CD14-positive monocyte (primary cell): ENCODE data around the gene PLEKHA7. TPM values are rescaled to one million over a fixed set of nuclear protein-coding genes. Genes with fewer than 3 reads are reported as not detected.

Experiments used
- DNase-seq, 3 donors: peaks; one replicate each; pipeline ENCODE4 v3.0.0-alpha.2; 2011 to 2022
- H2AFZ ChIP-seq: 2 replicates; pipeline ENCODE4 v1.6.0; 2012; ENCODE audit warnings: mild to moderate bottlenecking, low read depth, low read length, inconsistent platforms; ENCODE audit not compliant: insufficient read depth, poor library complexity, severe bottlenecking
- H3K27ac ChIP-seq, 2 donors: 1 replicate in 1 of 2; 2 replicates in 1 of 2; pipeline ENCODE4 v1.5.1; 2012 to 2013; ENCODE audit warnings: low read length in 2 of 2, control low read depth in 1 of 2, inconsistent platforms in 1 of 2, low read depth in 1 of 2, mild to moderate bottlenecking in 1 of 2
- H3K27me3 ChIP-seq, 2 donors: one replicate each; pipeline versions ENCODE4 v1.6.0 to v1.6.1; 2011 to 2013; ENCODE audit warnings: low read length in 2 of 2; ENCODE audit not compliant: control insufficient read depth in 2 of 2, insufficient read depth in 2 of 2
- H3K36me3 ChIP-seq, 2 donors: replicated peaks in 1 of 2; 1 replicate in 1 of 2; 2 replicates in 1 of 2; pipeline versions ENCODE4 v1.5.1 to v1.6.1; 2012 to 2013; ENCODE audit warnings: low read length in 2 of 2, control low read depth in 1 of 2, inconsistent platforms in 1 of 2, mild to moderate bottlenecking in 1 of 2; ENCODE audit not compliant: insufficient read depth in 2 of 2, control insufficient read depth in 1 of 2
- H3K4me1 ChIP-seq, 2 donors: 1 replicate in 1 of 2; 2 replicates in 1 of 2; pipeline versions ENCODE4 v1.5.1 to v1.6.1; 2012 to 2013; ENCODE audit warnings: low read length in 2 of 2, control low read depth in 1 of 2, inconsistent platforms in 1 of 2, mild to moderate bottlenecking in 1 of 2, moderate library complexity in 1 of 2; ENCODE audit not compliant: insufficient read depth in 2 of 2, control insufficient read depth in 1 of 2
- H3K4me2 ChIP-seq: replicated peaks from 2 replicates; pipeline ENCODE3; 2012; ENCODE audit warnings: low read length, moderate library complexity, mild to moderate bottlenecking; ENCODE audit not compliant: poor library complexity, severe bottlenecking; ENCODE audit errors: extremely low read depth
- H3K4me3 ChIP-seq, 3 experiments: fragments of 200-600 bp in 1 of 3; sonication (generic) in 1 of 3; replicated peaks in 1 of 3; 1 replicate in 2 of 3; 2 replicates in 1 of 3; pipeline ENCODE4 v1.5.1; 2011 to 2013; ENCODE audit warnings: low read length in 3 of 3, mild to moderate bottlenecking in 3 of 3, control low read depth in 2 of 3, low read depth in 2 of 3, inconsistent platforms in 1 of 3, moderate library complexity in 1 of 3
- H3K79me2 ChIP-seq: 2 replicates; pipeline ENCODE4 v1.6.0; 2012; ENCODE audit warnings: mild to moderate bottlenecking, control low read depth, inconsistent platforms, low read length, moderate library complexity; ENCODE audit not compliant: insufficient read depth
- H3K9ac ChIP-seq: 2 replicates; pipeline ENCODE4 v1.6.0; 2017; ENCODE audit warnings: low read length, mild to moderate bottlenecking; ENCODE audit not compliant: insufficient read depth, poor library complexity, severe bottlenecking
- H3K9me3 ChIP-seq, 2 donors: replicated peaks in 1 of 2; 1 replicate in 1 of 2; 2 replicates in 1 of 2; pipeline versions ENCODE4 v1.5.1 to v1.6.1; 2012 to 2013; ENCODE audit warnings: low read length in 2 of 2, control low read depth in 1 of 2; ENCODE audit not compliant: control insufficient read depth in 1 of 2, insufficient read depth in 1 of 2
- H4K20me1 ChIP-seq: 2 replicates; pipeline ENCODE4 v1.6.0; 2012; ENCODE audit warnings: mild to moderate bottlenecking, low read length, control low read depth, moderate library complexity; ENCODE audit not compliant: insufficient read depth
- H3K27ac Mint-ChIP-seq, 7 donors: one replicate each; pipeline ENCODE4 v1.8.0; 2020; ENCODE audit warnings: mild to moderate bottlenecking in 7 of 7, mixed read lengths in 7 of 7, moderate library complexity in 6 of 7, inconsistent platforms in 2 of 7
- H3K27me3 Mint-ChIP-seq, 3 donors: one replicate each; pipeline ENCODE4 v1.8.0; 2021 to 2022; ENCODE audit warnings: low read depth in 3 of 3, mild to moderate bottlenecking in 3 of 3, mixed read lengths in 3 of 3, moderate library complexity in 3 of 3, inconsistent platforms in 1 of 3
- H3K36me3 Mint-ChIP-seq, 2 donors: one replicate each; pipeline ENCODE4 v1.8.0; 2020; ENCODE audit warnings: mixed read lengths in 2 of 2, inconsistent platforms in 1 of 2, mild to moderate bottlenecking in 1 of 2
- H3K4me1 Mint-ChIP-seq: one replicate; pipeline ENCODE4 v1.8.0; 2020; ENCODE audit warnings: mild to moderate bottlenecking, mixed read lengths
- H3K4me3 Mint-ChIP-seq, 2 donors: one replicate each; pipeline ENCODE4 v1.8.0; 2020; ENCODE audit warnings: mild to moderate bottlenecking in 2 of 2, mixed read lengths in 2 of 2, moderate library complexity in 1 of 2
- H3K9me3 Mint-ChIP-seq, 7 donors: one replicate each; pipeline ENCODE4 v1.8.0; 2020 to 2022; ENCODE audit warnings: mixed read lengths in 7 of 7, mild to moderate bottlenecking in 6 of 7, moderate library complexity in 6 of 7, inconsistent platforms in 2 of 7
- WGBS: methylation state at CpG from one replicate; pipeline ENCODE4 v1.1.5; 2013; ENCODE audit warnings: missing lambda C conversion rate; ENCODE audit not compliant: insufficient coverage; 5-methylcytosine and 5-hydroxymethylcytosine counted together
- intact Hi-C, 2 donors: fragments of 100-400 bp; cut with micrococcal nuclease; formaldehyde crosslinking; loops; one replicate each; pipeline versions ENCODE4 v1.15.0 to v1.15.1; 2023
- polyA plus RNA-seq, 3 donors: library from polyadenylated mRNA; depleted of rRNA in 1 of 3; unstranded in 2 of 3; stranded (reverse) in 1 of 3; fragments of 300-500 nt in 2 of 3; fragments of >200 nt in 1 of 3; fragmentation: Illumina TruSeq in 2 of 3; gene quantifications; 1 replicate in 2 of 3; 2 replicates in 1 of 3; pipeline ENCODE4 v1.2.3, GENCODE V29; 2012 to 2021
- TF ChIP-seq, protein P1 (sequence below): fragments of 200-600 bp; IDR thresholded peaks from one replicate; pipeline ENCODE4 v1.8.0; 2022; ENCODE audit warnings: antibody characterized with exemption, mild to moderate bottlenecking

Gene PLEKHA7
- polyA plus RNA-seq, 3 donors: 0.05 to 0.92 (median 0.22) TPM

DNA sequence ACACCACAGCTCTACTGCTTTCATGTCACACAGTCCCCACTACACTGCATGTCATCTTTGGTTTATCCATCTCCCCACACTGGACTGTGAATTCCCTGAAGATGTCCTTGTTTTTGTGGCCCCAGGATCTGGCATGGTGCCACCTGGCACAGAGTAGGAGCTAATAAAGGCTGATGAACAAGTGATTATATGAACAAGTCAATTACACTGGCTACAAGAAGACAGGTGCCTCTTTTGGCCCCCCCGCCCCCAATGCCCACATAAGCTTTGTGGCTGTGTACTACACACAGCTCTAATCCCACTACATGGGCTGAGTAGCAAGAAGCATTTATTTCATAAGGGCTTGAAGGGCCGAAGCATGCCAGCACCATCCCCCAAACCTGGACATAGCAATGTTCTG is 24.7 kb downstream of the PLEKHA7 start:
- TF ChIP-seq, protein P1, sequence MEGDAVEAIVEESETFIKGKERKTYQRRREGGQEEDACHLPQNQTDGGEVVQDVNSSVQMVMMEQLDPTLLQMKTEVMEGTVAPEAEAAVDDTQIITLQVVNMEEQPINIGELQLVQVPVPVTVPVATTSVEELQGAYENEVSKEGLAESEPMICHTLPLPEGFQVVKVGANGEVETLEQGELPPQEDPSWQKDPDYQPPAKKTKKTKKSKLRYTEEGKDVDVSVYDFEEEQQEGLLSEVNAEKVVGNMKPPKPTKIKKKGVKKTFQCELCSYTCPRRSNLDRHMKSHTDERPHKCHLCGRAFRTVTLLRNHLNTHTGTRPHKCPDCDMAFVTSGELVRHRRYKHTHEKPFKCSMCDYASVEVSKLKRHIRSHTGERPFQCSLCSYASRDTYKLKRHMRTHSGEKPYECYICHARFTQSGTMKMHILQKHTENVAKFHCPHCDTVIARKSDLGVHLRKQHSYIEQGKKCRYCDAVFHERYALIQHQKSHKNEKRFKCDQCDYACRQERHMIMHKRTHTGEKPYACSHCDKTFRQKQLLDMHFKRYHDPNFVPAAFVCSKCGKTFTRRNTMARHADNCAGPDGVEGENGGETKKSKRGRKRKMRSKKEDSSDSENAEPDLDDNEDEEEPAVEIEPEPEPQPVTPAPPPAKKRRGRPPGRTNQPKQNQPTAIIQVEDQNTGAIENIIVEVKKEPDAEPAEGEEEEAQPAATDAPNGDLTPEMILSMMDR: no peak
- H3K36me3 ChIP-seq: no peaks in the 10 kb centered on the region
- no peak overlapping the region for H3K9ac ChIP-seq
- Mint-ChIP-seq H3K4me1 (peaks cover 9% of the 10 kb centered on the region), H3K27ac (no peak overlapping the region), H3K27me3 (peaks cover 0 to 3% (median 2%) of the 10 kb centered on the region in 3 donors), H3K4me3 (no peak overlapping the region), H3K9me3 (no peaks in the 10 kb centered on the region), H3K36me3 (no peaks in the 10 kb centered on the region)
- no peak overlapping the region for H2AFZ ChIP-seq
- no peaks in the 10 kb centered on the region for H3K79me2 ChIP-seq
- DNase-seq: no peak
- intact Hi-C loops: no loop called here
- H3K9me3 ChIP-seq: no peaks in the 10 kb centered on the region
- no peak overlapping the region for H3K27ac ChIP-seq
- peaks cover 0 to 10% of the 10 kb centered on the region in 2 donors for H3K4me1 ChIP-seq
- no peaks in the 10 kb centered on the region for H4K20me1 ChIP-seq
- no CpG with 5 or more reads among the region's 2 CpGs for WGBS
- H3K4me3 ChIP-seq: no peak overlapping the region
- H3K4me2 ChIP-seq: no peak overlapping the region
- no peaks in the 10 kb centered on the region for H3K27me3 ChIP-seq

DNA sequence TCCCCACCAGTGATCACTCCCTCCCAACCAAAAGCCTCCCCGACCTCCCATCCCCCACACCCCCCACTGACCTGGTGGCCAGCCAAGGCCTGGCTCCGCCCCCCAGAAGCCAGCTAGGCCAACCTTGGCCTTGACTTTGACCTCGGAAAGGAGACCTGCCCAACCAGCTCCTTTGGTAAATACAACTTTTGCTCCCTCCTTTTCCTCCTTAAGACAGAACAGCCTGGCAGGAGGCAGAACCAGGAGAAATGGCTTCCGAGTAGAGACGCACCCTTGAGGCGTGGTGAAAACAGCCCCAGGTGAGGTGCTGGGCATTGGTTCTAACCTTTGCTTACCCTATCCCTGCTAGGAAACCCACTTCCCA is 27.0 kb downstream of the PLEKHA7 start:
- Mint-ChIP-seq H3K27me3 (peaks cover 0 to 3% (median 2%) of the 10 kb centered on the region in 3 donors), H3K9me3 (no peaks in the 10 kb centered on the region), H3K4me1 (peaks cover 9% of the 10 kb centered on the region), H3K27ac (no peak overlapping the region), H3K4me3 (no peak overlapping the region), H3K36me3 (no peaks in the 10 kb centered on the region)
- Histone ChIP-seq H3K36me3 (no peaks in the 10 kb centered on the region), H3K27ac (no peak overlapping the region), H3K4me1 (peaks cover 0 to 10% of the 10 kb centered on the region in 2 donors), H3K4me3 (no peak overlapping the region), H4K20me1 (no peaks in the 10 kb centered on the region), H3K27me3 (no peaks in the 10 kb centered on the region), H3K9ac (peak overlapping the region; percentile 34), H2AFZ (peak overlapping the region; percentile 85), H3K79me2 (no peaks in the 10 kb centered on the region), H3K9me3 (no peaks in the 10 kb centered on the region), H3K4me2 (no peak overlapping the region)
- TF ChIP-seq, protein P1: no peak
- no peak for DNase-seq
- 72% methylated on average over 2 of the region's 6 CpGs for WGBS
- intact Hi-C loops: no loop called here
